HG02642 (cell line): ENCODE measurements around the gene THBS3.
"Not testable (repeated sequence)": the region's sequence is repeated elsewhere in the genome, so short reads cannot be mapped to it uniquely, and the experiment has no call there.

Experiments
- ATAC-seq: cut with Tn5 transposase; IDR thresholded peaks from one replicate; pipeline ENCODE4 v1.9.1; 2021; ENCODE audit warnings: mild to moderate bottlenecking; ENCODE audit not compliant: unreplicated experiment, poor library complexity

The THBS3 gene

DNA sequence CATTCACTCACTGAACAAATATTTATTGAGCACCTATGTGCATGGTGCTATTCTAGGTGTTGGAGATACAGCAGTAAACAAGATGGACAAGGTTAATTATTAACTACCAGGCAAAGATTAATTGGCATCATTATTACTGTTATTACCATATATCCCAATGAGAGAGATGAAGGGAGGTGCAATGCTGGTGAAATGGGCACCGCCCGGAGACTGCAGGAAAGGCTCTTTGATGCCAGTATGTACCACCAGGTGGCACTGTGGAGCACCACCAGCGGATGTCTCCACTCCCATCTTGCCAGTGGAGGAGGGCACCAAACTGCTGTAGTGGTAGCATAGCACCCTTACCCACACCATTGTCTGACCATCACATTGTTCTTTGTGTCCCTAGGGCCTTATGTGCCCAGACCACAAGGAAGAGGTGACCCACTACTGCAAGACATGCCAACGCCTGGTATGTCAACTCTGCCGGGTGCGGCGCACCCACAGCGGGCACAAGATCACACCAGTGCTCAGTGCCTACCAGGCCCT lies 31.1 kb downstream of the THBS3 start:
- ATAC-seq, result no peak

DNA sequence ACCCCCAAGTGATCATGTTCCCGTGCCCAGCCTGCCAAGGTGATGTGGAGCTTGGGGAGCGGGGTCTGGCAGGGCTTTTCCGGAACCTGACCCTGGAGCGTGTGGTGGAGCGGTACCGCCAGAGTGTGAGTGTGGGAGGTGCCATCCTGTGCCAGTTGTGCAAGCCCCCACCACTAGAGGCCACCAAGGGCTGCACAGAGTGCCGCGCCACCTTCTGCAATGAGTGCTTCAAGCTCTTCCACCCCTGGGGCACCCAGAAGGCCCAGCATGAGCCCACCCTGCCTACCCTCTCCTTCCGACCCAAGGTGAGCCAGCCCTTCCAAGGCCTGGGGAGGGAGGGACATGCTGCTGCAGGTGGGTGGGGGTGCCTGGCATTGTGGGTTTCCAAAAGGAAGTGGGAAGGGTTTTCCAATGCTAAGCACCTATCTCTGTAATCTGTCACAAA lies 31.7 kb downstream of the THBS3 start:
- ATAC-seq, result no peak

DNA sequence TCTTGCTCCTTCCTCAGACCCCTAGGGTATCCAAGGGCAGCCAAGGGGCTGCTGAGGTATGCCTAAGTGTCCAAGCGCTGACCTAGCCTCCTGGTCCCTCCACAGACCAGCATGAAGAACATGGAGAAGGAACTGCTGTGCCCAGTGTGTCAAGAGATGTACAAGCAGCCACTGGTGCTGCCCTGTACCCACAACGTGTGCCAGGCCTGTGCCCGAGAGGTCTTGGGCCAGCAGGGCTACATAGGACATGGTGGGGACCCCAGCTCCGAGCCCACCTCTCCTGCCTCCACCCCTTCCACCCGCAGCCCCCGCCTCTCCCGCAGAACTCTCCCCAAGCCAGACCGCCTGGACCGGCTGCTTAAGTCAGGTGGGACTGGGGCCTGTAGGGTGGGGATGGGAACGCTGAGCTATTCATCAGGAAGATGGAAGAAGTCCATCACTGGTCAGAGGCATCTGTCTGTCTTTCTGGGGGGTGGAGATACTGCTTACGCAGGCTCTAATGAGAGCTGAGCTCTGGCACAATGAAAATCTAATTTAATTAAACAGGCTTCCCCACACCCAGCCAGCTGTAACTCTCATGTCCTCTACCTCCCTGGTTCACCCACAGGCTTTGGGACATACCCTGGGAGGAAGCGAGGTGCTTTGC lies 32.3 kb downstream of the THBS3 start:
- no peak for ATAC-seq

DNA sequence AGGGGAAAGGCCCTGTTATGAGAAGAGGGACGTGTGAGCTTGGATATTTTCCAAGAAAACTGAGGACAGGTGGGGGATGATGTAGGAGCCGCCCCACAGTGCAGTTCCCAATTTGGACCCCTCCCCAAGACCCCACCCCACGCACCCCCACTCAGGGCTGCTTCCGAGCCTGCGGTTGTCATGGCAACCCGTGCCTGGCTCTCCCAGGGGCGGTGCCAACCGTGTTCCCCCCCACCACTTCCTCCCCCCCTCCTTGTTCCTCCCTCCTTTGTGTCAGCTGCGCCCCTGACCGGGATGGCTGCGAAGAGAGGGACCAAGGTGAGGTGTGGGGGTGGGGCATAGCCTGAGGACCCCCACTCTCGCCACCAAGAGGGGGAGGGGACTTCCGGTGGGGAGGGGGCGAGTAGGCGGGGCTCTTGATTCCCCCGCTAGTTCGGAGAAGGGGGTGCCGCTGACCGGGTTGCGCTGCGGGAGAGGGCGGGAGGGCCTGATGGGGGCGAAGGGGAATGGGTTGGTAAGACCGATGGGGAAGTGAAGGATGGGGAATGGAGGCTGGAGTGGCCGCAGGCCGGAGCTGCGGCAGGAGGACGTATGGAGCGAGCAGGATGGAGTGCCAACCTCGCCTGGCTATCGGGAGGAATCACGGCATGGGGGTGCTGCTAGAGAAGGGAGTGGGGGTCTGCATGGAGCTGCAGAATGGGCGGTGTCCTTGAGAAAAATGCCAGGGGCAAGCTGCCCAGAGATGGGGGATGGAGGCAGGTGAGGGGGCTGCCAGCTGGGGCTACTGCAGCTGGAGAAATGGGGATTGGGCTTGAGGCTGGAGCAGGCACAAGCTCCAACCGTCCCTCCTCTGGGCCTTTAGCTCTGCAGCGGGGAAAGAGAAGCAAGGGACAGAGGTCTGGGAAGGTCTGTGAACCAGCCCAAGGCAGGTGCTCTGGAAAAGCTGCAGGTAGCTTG lies 33.1 kb downstream of the THBS3 start:
- no peak for ATAC-seq

DNA sequence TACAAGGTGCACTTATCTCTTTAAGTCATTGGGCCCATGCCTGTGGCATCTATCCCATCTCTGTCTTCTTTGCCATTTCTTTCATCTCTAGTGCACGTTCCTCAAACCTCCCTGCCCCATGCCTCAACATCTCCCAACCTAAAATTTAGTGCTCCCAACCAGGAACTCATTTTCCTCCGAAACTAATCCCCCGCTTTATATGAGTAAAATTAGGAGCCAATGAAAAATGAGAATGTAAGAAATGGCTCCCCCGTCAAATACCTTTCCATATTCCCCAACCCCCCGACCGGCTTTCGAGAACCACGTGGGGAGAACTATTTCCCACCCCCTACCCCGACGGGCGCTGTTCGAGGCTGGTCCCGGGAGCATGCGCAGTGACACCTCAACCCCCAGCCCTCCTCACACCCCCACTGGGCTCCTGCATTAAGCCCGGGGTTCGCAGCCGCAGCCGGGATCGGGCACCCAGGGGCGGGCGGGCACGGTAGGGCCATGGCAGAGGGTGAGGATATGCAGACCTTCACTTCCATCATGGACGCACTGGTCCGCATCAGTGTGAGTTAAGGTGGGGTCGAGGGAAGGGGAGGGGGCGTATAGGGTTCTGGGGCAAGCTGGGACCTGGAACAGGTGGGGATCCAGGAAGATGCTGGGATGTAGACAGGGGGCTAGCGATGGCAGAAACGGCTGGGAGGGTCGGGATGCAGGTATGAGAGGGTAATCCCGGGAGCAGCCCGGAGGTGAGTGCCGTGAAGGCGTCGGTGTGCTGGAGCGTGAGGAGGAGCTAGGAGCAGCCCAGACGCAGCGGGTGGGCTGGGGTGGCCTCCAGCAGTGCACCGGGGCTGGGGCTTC lies 34.0 kb downstream of the THBS3 start, which contains the start of gene TRIM46:
Gene TRIM46 (plus strand): TSS at position 372 of the 846 bp plus-strand sequence. CDS start 118 bp downstream, at position 490.
- ATAC-seq, result peak; percentile 12

DNA sequence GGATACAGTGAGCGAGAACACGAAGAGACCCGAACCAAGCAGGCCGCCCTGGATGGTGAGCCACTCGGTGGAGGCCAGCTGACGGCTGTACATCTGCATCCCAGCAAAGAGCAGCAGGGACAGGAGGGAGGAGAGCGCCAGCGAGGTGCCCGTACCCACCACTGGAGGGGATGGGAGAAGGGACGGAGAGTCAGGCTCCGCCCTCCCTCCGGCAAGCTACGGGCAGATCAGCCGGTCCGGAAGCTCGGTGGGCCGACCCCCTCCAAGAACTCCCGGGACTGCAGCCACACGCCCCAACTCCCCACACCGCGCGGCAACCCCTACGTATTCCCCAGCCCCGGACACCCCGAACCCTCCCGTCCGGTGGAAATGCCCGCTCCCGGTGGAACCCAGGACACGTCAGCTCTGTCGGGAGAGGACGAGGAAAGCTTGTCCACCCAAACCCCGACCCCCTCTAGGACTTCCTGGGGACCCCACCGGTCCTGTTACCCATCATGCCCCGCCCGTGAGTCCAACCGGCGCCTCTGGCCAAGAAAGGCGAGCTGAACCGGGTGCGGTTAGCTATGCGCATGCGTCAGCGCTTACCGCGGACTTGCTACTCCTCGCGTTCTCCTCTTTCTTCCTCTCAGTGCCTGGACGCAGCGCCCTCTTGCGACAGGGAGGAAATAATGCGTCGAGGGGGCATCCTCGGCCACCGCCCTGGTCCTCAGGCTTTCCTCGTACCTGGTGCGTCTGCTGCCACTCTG lies 34.8 kb downstream of the THBS3 start, which contains the start of gene KRTCAP2:
Gene KRTCAP2 (minus strand): TSS at position 573 of the 746 bp plus-strand sequence. CDS start 80 bp downstream, at position 493.
- ATAC-seq, result peak; percentile 72

DNA sequence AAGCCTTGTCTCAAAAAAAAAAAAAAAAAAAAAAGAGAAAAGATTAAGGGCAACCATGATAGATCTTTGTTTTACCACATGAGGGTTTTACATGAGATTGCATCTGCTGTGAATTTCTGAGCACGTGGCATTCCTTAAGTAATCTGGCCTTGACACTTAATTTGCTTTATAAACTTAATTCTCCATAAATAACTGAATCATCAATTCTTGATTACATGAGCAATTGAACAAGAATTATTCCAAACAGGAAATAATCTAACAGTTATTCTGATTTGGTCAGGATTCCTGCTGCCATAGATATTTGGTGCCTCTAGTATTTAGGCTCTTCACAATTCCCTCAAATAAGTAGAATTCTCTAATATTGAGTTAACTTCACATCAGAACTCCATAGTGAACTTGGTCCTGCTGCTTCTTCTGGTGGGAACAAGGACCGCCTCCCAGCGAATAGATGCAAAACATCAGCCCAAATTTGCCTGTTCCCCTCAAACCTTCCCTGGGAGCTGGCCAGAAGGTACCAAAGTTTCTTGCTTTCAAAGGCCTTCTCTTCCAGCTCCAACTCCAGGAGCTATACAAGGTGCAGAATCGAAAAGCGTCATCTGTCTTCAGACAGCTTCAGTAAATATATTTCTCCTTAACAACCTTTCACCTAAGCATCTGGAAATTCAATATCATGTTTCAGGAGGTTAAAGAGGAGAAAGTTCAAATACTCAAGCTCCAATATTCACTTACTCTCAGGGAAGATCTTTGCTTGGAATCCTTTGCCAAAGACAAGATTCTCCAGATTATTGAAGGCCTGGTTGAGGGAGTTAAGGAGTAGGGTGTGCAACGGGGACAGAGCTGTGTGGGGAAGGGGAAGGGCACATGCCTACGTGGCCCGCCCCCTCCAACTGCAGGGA lies 35.6 kb downstream of the THBS3 start:
- no peak for ATAC-seq

DNA sequence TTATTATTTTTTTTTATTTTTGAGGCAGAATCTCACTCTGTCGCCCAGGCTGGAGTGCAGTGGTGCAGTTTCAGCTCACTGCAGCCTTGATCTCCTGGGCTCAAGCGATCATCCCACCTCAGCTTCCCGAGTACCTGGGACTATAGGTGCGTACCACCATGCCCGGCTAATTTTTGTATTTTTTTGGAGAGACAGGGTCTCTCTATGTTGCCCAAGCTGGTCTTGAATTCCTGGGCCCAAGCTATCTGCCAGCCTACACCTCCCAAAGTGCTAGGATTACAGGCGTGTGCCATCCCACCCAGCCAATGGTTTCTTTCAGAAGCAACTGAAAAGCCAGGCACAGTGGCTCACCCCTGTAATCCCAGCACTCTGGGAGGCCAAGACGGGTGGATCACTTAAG lies 36.9 kb downstream of the THBS3 start:
- no peak for ATAC-seq

DNA sequence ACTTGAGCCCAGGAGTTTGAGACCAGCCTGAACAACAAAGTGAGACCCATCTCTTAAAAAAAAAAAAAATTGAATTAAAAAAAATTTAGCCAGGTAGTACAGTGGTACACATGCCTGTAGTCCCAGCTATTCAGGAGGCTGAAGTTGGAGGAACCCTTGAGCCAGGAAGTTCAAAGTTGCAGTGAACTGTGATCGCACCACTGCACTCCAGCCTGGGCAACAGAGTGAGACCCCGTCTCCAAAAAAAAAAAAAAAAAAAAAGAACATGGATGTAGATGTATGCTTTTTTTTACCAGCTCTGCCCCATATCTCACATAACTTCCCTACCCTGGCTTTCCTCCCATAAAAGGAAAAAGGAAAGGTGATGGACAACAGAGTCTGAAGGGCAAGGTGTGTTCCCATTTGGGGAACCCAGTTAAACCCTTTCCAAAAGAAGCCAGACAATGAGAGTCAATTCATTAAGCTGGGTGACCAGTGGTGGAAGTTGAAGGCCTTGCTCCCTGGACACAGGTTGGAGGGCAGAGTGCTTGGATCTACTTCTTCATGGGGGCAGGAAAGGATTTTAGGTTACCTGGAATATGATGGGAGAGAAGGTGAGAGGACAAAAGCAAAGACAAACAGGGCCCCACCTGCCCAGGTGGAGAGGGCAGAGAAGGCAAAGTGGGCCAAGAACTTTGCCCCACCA lies 37.5 kb downstream of the THBS3 start:
- no peak for ATAC-seq

DNA sequence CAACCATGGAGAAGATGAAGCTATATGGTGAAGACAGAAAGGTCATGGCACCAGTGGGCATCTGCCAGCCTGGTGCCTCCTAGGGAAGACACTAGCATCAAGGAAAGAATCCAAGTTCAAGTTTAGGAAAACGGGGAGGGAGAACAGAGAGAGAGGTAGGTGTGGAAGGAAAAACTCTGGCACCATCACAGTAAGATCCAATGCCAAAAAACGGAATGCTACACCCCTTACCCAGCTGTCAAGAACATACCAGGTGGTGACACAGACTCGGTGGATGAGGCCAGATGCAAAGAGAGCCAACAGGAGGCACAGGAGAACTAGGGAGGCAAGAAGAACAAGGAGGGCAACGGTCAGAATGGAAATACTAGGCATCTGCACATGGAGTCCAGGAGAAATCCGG lies 38.2 kb downstream of the THBS3 start:
- no peak for ATAC-seq

DNA sequence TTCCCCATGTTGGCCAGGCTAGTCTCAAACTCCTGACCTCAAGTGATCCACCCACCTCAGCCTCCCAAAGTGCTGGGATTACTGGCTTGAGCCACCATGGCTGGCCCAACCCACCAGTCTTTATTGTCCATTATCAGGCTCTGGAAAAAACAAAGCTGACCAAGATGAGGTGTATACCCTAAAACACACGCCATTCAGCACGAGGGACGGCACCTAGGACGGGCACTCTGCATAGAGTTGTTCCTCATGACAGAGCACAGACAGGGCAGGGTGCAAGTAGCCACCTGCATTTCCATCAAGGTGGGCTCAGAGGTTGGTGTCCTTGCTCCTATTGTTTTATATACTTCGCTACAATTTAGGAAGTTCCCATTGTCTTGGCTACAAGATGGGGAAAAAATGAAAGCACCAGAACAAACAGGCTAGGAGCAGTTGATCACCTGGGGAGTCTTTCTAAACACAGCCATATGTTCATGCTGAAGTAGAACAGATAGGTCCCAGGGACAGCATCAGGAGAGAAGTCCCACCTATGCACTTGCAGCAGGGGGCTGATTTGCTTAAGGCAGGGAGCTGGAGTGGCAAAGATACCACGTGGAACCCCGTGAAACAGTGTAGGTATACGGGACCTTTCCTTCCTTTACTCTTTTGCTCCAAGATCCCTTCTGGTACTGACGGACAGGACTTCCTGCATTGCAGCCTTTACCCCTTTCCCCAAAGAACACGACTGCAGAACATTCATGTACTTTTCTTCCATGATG lies 39.1 kb downstream of the THBS3 start:
- ATAC-seq, result no peak

DNA sequence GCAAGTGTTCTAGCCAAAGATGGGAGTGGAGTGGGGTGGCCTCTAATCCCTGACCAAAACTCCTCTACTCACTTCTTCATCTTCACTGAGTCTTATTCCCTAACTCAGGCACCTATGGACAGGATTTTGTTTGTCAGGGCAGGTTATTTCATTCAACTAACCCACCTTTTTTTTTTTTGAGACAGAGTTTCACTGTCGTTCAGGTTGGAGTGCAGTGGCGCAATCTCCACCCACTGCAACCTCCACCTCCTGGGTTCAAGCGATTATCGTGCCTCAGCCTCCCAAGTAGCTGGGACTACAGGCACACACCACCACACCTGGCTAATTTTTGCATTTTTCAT lies 39.6 kb downstream of the THBS3 start:
- not testable (repeated sequence) for ATAC-seq

DNA sequence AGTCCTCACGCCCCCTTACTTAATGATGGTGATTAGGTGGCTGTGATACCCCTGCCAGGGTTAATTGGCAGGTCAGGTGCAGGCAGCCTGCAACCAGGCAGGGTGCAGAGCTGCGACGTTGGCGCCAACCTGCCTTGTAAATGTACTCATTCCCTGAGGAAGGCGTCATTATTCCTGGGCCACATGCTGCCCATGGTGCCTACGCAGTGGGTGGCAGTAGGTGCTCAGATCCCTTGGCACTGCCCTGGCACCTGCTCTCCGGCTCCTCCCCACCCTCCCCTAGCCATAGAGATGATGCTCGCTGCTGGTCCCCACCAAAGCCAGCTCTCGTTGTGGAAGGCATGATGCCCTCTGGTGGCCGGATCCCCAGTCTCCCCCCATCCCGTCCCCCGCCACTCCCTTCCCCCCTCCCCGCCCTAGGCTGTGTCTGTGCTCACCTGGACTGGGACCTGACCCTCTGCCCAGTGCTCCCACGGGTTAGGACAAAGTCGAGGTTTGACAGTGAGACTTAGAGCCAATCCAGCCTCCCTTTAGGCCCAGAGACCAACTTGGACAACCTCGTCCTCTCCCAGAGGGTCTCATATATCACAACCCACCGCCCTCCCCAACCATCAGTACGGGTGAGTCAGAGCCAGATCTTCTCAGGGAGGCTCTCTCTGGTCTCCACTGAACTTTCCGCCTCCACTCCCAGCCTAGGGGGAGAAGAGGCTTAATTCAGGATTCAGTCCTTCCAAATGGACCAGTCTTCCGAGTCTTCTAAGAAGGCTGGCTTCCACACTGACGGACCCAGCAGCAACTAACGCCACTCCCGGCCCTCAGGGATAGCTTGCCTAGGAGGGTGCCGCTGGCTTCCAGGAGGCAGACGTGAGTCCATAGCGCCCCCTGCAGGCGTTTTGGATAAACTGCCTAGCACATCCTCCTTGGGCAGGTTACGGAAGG lies 40.3 kb downstream of the THBS3 start:
- peak; percentile 51 for ATAC-seq

DNA sequence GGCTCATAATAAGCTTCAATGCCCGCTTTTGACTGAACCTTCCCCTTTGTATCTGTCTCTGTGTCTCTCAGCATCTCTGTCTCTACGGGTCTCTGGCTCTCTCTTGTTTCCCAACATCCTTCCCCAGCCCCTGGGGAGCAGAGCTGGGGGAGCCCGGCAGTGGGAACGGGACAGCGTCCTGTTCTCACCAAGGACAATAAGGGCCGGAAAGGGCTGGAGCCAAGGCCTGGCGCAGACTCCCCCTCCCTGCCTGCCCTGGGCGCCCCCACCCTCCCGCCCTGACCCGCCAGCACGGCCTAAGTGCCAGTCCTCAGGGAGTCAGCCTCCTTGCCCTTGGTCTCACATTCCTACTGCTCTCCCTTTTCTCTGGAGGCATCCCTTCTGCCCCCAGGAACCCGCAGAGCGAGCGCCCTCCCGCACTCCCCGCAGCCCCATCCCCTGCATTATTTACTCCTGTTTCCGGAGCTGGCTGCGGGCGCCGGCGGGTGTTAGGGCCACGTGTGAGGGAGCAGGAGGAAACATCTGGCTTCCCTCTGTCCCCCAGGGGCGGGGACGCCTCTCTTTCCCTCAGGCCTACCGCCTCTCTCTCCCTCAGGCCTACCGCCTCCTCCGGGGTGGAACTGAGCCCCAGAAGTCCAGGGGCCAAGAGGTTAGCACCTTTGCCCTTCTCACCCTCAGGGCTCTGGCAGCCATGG lies 41.1 kb downstream of the THBS3 start:
- ATAC-seq, result no peak

DNA sequence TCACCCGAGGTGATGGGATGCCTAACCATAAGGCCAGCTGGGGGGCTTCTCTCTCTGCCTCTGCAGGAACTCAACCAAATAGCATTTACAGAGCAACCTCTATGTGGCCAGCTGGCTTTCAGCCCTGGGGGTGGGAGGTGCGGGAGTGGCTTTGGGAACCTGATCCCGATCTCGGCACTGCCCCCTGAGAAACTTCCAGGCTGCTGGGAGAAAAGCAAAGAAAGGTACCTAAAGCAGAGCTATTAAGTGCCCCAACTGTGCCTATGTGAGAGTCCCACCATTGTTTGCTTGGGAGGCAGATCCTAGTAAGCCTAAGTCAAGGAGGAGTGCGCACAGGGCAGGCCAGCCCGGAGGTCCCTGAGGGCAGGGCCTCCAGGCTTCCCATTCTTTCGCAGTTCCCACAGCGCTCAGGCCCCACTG lies 41.6 kb downstream of the THBS3 start:
- no peak for ATAC-seq

DNA sequence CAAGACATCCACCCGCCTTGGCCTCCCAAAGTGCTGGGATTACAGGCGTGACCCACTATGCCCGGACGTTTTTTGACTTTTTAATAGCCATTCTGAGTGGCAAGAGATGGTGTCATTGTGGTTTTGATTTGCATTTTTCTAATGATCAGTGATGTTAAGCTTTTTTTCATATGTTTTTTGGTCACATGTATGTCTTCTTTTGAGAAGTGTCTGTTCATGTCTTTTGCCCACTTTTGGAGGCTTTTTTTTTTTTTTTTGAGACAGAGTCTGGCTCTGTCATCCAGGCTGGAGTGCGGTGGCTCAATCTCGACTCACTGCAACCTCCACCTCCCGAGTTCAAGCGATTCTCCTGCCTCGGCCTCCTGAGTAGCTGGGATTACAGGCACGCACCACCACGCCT lies 43.1 kb downstream of the THBS3 start:
- ATAC-seq, result not testable (repeated sequence)
